ENCODE data around the gene FBXO9.

The FBXO9 gene

GRCh38 chr6:53095716-53096115, 30.5 kb downstream of the FBXO9 start:
- no peak for DNase-seq

DNA sequence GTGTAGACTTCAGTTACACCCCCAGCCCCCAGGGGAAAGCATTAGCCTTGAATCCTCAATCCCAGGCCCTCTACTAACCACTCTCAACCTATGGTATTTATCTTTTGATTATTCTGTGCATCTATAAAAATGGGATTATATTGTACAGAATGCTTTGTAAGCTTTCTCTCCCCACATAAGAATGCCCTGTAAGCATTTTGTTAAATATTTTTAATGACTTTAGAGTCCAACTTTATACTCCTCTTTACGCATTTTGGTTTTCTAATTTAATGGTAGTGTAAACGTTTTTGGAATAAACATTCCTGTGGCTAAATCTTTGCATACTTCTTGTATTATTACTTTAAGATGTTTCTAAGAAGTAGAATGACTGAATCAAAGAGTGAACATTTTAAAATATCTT, 35.4 kb downstream of the FBXO9 start:
- no peak for DNase-seq

- no peak for DNase-seq
Measured at GRCh38 chr6:53101006-53101405, 35.8 kb downstream of the FBXO9 start.

GRCh38 chr6:53103993-53104675, 38.9 kb downstream of the FBXO9 start:
- no peak for DNase-seq

GRCh38 chr6:53104916-53105315, 39.7 kb downstream of the FBXO9 start:
- no peak for DNase-seq

DNA sequence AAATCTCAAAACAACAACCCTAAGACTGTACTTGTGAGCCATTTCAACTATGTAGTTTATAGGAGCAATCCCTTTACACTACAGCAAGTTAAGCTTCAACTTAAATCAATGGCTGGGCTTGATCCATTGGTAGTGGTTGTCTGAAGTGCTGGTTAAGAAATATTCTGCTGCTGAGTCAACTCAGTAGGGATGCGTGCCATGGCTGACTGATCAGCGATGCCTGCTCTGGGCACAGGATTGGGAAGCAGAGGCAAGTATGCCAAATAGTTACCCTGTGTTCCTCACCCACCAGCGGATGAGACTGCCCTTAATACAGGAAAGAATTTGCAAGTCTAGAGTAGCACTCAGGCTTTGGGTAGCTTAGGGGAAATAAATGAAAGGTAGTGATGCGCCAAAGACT, 41.9 kb downstream of the FBXO9 start:
- DNase-seq = no peak

GRCh38 chr6:53109612-53110011, 44.4 kb downstream of the FBXO9 start:
- no peak for DNase-seq

- DNase-seq = no peak
Measured at GRCh38 chr6:53111865-53112264, 46.7 kb downstream of the FBXO9 start.

DNA sequence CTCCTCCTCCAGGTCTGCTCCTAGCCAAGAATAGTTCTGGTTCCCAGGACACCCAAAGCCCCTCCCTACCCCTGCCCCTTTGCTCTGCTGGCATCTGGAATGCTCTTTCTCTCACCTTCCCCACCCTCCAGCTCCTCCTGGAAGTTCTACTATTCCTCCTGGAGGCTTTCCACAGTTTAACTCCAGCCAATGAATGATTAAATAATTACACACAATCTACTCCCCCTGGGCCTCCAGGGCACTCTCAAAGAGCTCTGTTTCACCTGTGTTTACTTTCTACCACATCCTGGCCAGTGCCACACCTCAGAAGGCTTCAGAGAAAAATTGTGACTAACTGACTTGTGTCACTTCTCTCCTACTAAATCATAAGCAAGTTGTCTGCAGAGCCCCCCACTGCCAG, 47.2 kb downstream of the FBXO9 start:
- no peak for DNase-seq

- DNase-seq = no peak
Measured at GRCh38 chr6:53112871-53113270, 47.7 kb downstream of the FBXO9 start.

DNA sequence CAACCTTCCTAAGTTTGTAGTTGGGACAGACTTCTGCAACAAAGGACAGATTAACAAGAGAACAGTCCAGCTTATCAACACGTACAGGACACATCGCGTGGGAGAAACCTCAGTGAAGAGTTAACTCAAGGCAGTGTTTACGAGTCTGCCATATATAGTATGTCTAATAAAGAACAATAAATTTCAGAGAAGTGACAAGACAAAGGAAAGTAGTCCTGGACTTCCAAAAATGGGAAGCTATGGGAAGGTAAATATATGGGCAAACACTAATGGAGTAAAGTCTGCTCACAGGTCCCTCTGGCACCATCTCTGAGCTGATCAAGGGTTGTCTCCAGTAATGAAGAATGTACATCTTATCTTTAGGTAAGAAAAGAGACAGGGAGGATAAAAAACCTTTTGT, 48.5 kb downstream of the FBXO9 start:
- DNase-seq = no peak

DNA sequence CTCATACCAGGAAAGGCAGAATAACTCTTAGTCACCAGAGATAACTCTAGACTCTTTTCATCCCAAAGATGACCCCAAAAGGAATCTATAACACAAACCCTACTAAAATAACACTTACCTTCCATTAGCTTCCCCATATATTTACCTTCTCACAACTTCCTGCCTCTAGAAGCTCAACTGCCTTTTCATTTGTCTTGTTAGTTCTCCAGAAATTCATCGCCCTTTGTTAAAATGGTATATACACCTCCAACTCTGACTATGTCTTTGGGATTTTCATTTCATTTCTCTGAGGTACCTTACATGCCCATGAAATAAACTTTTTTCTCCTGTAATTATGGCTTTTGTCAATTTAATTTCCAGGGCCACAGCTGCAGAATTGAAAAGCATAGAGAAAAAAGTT, 49.9 kb downstream of the FBXO9 start:
- no peak for DNase-seq

GRCh38 chr6:53115741-53116140, 50.5 kb downstream of the FBXO9 start:
- DNase-seq = no peak

DNA sequence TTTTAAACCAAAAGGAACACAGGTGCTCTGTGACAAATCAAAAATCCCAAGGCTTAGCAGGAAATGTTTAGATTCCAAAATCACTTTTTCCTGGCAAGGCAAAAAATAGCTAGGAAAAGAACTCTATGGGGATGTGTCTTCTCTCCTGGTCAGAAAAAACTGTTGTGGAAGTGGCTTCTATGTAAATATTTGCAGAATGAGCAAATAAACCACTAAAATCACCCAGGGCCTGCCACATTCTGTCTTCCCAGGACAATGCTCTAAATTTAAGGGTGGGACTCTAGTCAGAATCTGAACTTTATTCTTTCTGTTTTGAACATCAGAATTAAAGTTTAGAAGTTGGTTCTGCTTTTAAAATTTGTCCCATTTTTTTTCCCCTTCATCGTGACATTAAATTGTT, 54.1 kb downstream of the FBXO9 start:
- DNase-seq = no peak

DNA sequence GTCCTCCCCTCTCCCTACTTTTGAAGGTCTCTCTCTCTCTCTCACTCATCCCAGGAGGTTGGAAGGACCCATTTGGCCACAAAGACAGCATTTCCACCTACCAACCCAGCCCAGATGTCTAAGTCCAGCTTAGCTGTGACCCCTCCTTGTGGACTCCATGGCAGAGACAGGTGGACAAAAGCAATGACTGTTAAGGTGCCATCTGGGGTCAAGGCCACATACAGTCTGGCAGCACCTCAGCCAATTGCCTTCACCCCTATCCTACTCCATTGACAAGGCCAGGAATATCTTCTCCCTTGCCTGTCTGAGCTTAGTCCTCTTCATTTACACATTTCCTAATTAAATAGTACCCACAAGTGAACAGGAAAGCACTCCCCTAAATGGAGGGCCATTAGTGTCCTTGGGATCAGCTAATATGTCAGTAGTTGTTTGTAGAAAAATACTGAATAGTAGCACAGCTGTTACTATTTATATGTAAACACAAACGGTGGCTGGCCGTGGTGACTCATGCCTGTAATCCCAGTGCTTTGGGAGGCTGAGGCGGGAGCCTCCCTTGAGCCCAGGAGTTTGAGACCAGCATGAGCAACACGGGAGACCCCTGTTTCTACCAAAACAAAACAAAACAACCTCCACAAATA, 54.7 kb downstream of the FBXO9 start:
- no peak for DNase-seq

- DNase-seq = no peak
Measured at GRCh38 chr6:53124131-53124800, 59.1 kb downstream of the FBXO9 start.

- no peak for DNase-seq
Measured at GRCh38 chr6:53125276-53125675, 60.1 kb downstream of the FBXO9 start.

GRCh38 chr6:53128842-53129241, 63.6 kb downstream of the FBXO9 start:
- no peak for DNase-seq

- no peak for DNase-seq
Measured at GRCh38 chr6:53130569-53131290, 65.5 kb downstream of the FBXO9 start.

- no peak for DNase-seq
Measured at GRCh38 chr6:53133961-53134360, 68.8 kb downstream of the FBXO9 start.

- DNase-seq = no peak
Measured at GRCh38 chr6:53134601-53135235, 69.5 kb downstream of the FBXO9 start.

DNA sequence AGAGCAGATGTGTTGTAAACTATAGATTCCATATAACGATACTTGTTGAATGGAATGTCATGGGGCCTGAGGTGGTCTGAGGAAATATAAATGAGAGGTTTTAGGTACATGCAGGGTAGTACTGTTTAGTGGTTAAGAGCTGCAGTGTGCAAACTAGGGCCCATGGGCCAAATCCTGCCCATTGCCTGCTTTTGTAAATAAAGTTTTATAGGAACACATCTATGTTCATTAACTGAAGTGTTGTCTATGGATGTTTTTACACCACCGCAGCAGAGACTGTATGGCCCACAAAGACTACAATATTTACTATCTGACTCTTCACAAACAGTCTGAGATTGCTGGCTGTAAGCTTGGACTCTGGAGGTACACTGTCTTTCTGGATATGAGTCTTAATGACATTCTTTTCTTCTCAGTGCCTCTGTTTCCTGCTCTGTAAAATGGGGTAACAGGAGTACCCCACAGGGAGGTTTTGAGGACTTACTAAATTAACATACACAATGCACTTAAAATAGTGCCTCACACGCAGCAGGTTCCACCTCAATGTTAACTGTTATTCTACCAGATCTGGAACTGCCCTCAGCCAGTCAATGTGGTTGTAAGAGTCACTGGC, 70.9 kb downstream of the FBXO9 start:
- no peak for DNase-seq
